H1 (cell line): ENCODE results near the gene RAMACL. TPM values are rescaled to one million over a fixed set of nuclear protein-coding genes. Genes with fewer than 3 reads are reported as not detected.

Experiments
- CTCF ChIA-PET: fragments of 300-600 bp; sonication (Branson Sonifier 250); formaldehyde crosslinking; loops from one replicate; lab custom pipeline; 2021; ENCODE audit not compliant: partially characterized antibody; lab: Charles Lee
- POLR2A ChIA-PET: fragments of 300-600 bp; sonication (Branson Sonifier 250); formaldehyde crosslinking; loops from one replicate; lab custom pipeline; 2021; ENCODE audit warnings: inconsistent platforms; ENCODE audit not compliant: partially characterized antibody; lab: Charles Lee
- DNase-seq, 2 experiments: peaks; one replicate each; pipeline versions ENCODE4 v3.0.0 to v3.0.0-alpha.2; 2010 to 2022; ENCODE audit warnings: low spot score in 2 of 2, low read depth in 1 of 2, mixed read lengths in 1 of 2
- FAIRE-seq: peaks from 2 replicates; lab custom pipeline; 2011; peaks lifted over from hg19 to GRCh38; lab: Jason Lieb, UNC
- H2AFZ ChIP-seq: 2 replicates; pipeline ENCODE4 v1.8.1; 2012; ENCODE audit warnings: low read length, inconsistent platforms
- H2AK5ac ChIP-seq: 2 replicates; pipeline ENCODE4 v1.6.1; 2013; ENCODE audit warnings: low read depth, low read length
- H2BK120ac ChIP-seq: replicated peaks from 2 replicates; pipeline ENCODE3; 2013; ENCODE audit warnings: low read depth, low read length, inconsistent platforms
- H2BK12ac ChIP-seq: 2 replicates; pipeline ENCODE4 v1.6.1; 2013; ENCODE audit warnings: low read depth, low read length
- H2BK15ac ChIP-seq: 2 replicates; pipeline ENCODE4 v1.6.1; 2013; ENCODE audit warnings: low read length
- H2BK20ac ChIP-seq: 2 replicates; pipeline ENCODE4 v1.6.1; 2013; ENCODE audit warnings: low read length
- H2BK5ac ChIP-seq: 2 replicates; pipeline ENCODE4 v1.6.1; 2013; ENCODE audit warnings: low read depth, low read length
- H3K14ac ChIP-seq: 2 replicates; pipeline ENCODE4 v1.6.1; 2013; ENCODE audit warnings: inconsistent platforms; ENCODE audit not compliant: insufficient read length
- H3K18ac ChIP-seq: 2 replicates; pipeline ENCODE4 v1.6.1; 2013; ENCODE audit warnings: low read length; ENCODE audit errors: extremely low read depth
- H3K23ac ChIP-seq: 2 replicates; pipeline ENCODE4 v1.6.1; 2013; ENCODE audit warnings: inconsistent platforms; ENCODE audit not compliant: insufficient read length
- H3K23me2 ChIP-seq: 2 replicates; pipeline ENCODE4 v1.6.1; 2013; ENCODE audit warnings: low read depth, low read length
- H3K27ac ChIP-seq: 2 replicates; pipeline ENCODE4 v1.6.1; 2011; ENCODE audit warnings: low read depth, low read length, inconsistent platforms
- H3K27me3 ChIP-seq, 4 experiments: replicated peaks in 1 of 4; 1 replicate in 1 of 4; 2 replicates in 3 of 4; pipeline versions ENCODE4 v1.6.1 to v1.8.1; 2011 to 2013; ENCODE audit warnings: low read length in 3 of 4, mild to moderate bottlenecking in 3 of 4, inconsistent platforms in 2 of 4, mixed read lengths in 2 of 4, moderate library complexity in 1 of 4; ENCODE audit not compliant: control insufficient read depth in 3 of 4, insufficient read depth in 3 of 4; ENCODE audit errors: extremely low read depth in 1 of 4
- H3K36me3 ChIP-seq, 4 experiments: 2 replicates each; pipeline versions ENCODE4 v1.6.1 to v1.8.1; 2011 to 2013; ENCODE audit warnings: mild to moderate bottlenecking in 4 of 4, low read length in 3 of 4, moderate library complexity in 2 of 4, control low read depth in 1 of 4, inconsistent platforms in 1 of 4; ENCODE audit not compliant: insufficient read depth in 4 of 4, control insufficient read depth in 2 of 4
- H3K4ac ChIP-seq: replicated peaks from 2 replicates; pipeline ENCODE3; 2013; ENCODE audit warnings: low read length, low read depth, mixed read lengths, inconsistent platforms; ENCODE audit not compliant: insufficient read length
- H3K4me1 ChIP-seq, 4 experiments: replicated peaks in 1 of 4; 1 replicate in 1 of 4; 2 replicates in 3 of 4; pipeline versions ENCODE4 v1.6.1 to v1.8.1; 2011 to 2013; ENCODE audit warnings: low read length in 3 of 4, inconsistent platforms in 2 of 4, mixed read lengths in 1 of 4; ENCODE audit not compliant: insufficient read depth in 4 of 4, control insufficient read depth in 3 of 4
- H3K4me2 ChIP-seq, 2 experiments: 2 replicates each; pipeline versions ENCODE4 v1.6.1 to v1.8.1; 2011 to 2013; ENCODE audit warnings: low read depth in 2 of 2, low read length in 2 of 2, control low read depth in 1 of 2, inconsistent platforms in 1 of 2, mild to moderate bottlenecking in 1 of 2; ENCODE audit not compliant: insufficient read depth in 1 of 2
- H3K4me3 ChIP-seq, 4 experiments: fragments of 200-600, 300-600 bp in 1 of 4; sonication (generic), shearing (Covaris generic), sonication (Bioruptor Twin) in 1 of 4; 2 replicates each; pipeline versions ENCODE4 v1.5.1 to v1.8.1; 2011 to 2016; ENCODE audit warnings: low read length in 4 of 4, low read depth in 3 of 4, control low read depth in 2 of 4, inconsistent platforms in 2 of 4, mild to moderate bottlenecking in 2 of 4, mixed read lengths in 1 of 4, moderate library complexity in 1 of 4; ENCODE audit not compliant: insufficient read depth in 2 of 4; ENCODE audit errors: extremely low read depth in 1 of 4
- H3K56ac ChIP-seq: replicated peaks from 2 replicates; pipeline ENCODE3; 2013; ENCODE audit warnings: low read depth, mild to moderate bottlenecking, mixed read lengths, low read length, inconsistent platforms; ENCODE audit not compliant: insufficient read length
- H3K79me1 ChIP-seq: 2 replicates; pipeline ENCODE4 v1.6.1; 2013; ENCODE audit warnings: low read depth, low read length, control low read depth
- H3K79me2 ChIP-seq, 2 experiments: 2 replicates each; pipeline versions ENCODE4 v1.6.1 to v1.8.1; 2012 to 2013; ENCODE audit warnings: low read length in 2 of 2, mild to moderate bottlenecking in 2 of 2, inconsistent platforms in 1 of 2; ENCODE audit not compliant: insufficient read depth in 2 of 2, control insufficient read depth in 1 of 2
- H3K9ac ChIP-seq, 4 experiments: replicated peaks in 1 of 4; 1 replicate in 1 of 4; 2 replicates in 3 of 4; pipeline versions ENCODE4 v1.6.1 to v1.8.1; 2011 to 2013; ENCODE audit warnings: low read depth in 3 of 4, low read length in 3 of 4, control low read depth in 2 of 4, mild to moderate bottlenecking in 2 of 4, moderate library complexity in 2 of 4, inconsistent platforms in 1 of 4; ENCODE audit errors: extremely low read depth in 1 of 4
- H3K9me3 ChIP-seq, 2 experiments: 2 replicates each; pipeline versions ENCODE4 v1.6.1 to v1.8.1; 2012 to 2013; ENCODE audit warnings: mild to moderate bottlenecking in 2 of 2, moderate library complexity in 2 of 2, control low read depth in 1 of 2, inconsistent platforms in 1 of 2, low read depth in 1 of 2, low read length in 1 of 2, mixed read lengths in 1 of 2; ENCODE audit not compliant: insufficient read depth in 2 of 2
- H4K20me1 ChIP-seq, 2 experiments: replicated peaks in 1 of 2; 2 replicates each; pipeline versions ENCODE3 to v1.8.1; 2011 to 2013; ENCODE audit warnings: inconsistent platforms in 2 of 2, low read length in 2 of 2, mild to moderate bottlenecking in 1 of 2; ENCODE audit not compliant: insufficient read depth in 2 of 2, control insufficient read depth in 1 of 2
- H4K5ac ChIP-seq: 2 replicates; pipeline ENCODE4 v1.6.1; 2013; ENCODE audit warnings: low read length, low read depth, mixed read lengths, inconsistent platforms; ENCODE audit not compliant: insufficient read length
- H4K8ac ChIP-seq: 2 replicates; pipeline ENCODE4 v1.8.0; 2013; ENCODE audit warnings: mild to moderate bottlenecking, moderate library complexity, low read length, inconsistent platforms; ENCODE audit not compliant: insufficient read depth; ENCODE audit errors: extremely low read depth
- H4K91ac ChIP-seq: replicated peaks from 2 replicates; pipeline ENCODE3; 2013; ENCODE audit warnings: low read length, mixed read lengths, inconsistent platforms; ENCODE audit not compliant: insufficient read length
- CHD2 ChIP-seq: IDR thresholded peaks from 2 replicates; pipeline ENCODE4 v1.6.1; 2012; ENCODE audit warnings: low read length, improper control_type of control experiment
- HDAC2 ChIP-seq, 2 experiments: fragments of 300-600 bp in 1 of 2; sonication (generic) in 1 of 2; IDR thresholded peaks; 2 replicates each; pipeline ENCODE4 v1.6.1; 2011 to 2012; ENCODE audit warnings: low read depth in 2 of 2, low read length in 2 of 2, mild to moderate bottlenecking in 2 of 2, moderate library complexity in 2 of 2, borderline replicate concordance in 1 of 2, inconsistent platforms in 1 of 2
- HDAC6 ChIP-seq: IDR thresholded peaks from one replicate; pipeline ENCODE4 v1.7.1; 2012; ENCODE audit warnings: low read depth, mild to moderate bottlenecking, inconsistent platforms, low read length, moderate library complexity
- NANOG ChIP-seq: IDR thresholded peaks from 2 replicates; pipeline ENCODE4 v1.6.1; 2011; ENCODE audit warnings: low read length, low read depth, mild to moderate bottlenecking, inconsistent platforms; ENCODE audit not compliant: insufficient read depth, poor library complexity, severe bottlenecking
- PHF8 ChIP-seq: fragments of 200-600 bp; sonication (generic); conservative IDR thresholded peaks from 2 replicates; pipeline ENCODE4 v1.7.1; 2012; ENCODE audit warnings: low read depth, mild to moderate bottlenecking, inconsistent platforms, low read length, moderate library complexity
- RBBP5 ChIP-seq: IDR thresholded peaks from 2 replicates; pipeline ENCODE4 v1.7.1; 2012; ENCODE audit warnings: low read depth, mild to moderate bottlenecking, inconsistent platforms, low read length, moderate library complexity, borderline replicate concordance
- RNF2 ChIP-seq: fragments of 200-900, 300-1000 bp; sonication (generic); IDR thresholded peaks from 2 replicates; pipeline ENCODE4 v1.7.1; 2016; ENCODE audit warnings: borderline replicate concordance, low read depth, mild to moderate bottlenecking, antibody characterized with exemption, low read length; ENCODE audit not compliant: poor library complexity, severe bottlenecking; ENCODE audit errors: missing control alignments
- SIX5 ChIP-seq: IDR thresholded peaks from 2 replicates; pipeline ENCODE4 v1.6.1; 2011; ENCODE audit warnings: mild to moderate bottlenecking, low read depth, low read length
- SP1 ChIP-seq: IDR thresholded peaks from 2 replicates; pipeline ENCODE4 v1.6.1; 2011; ENCODE audit warnings: low read depth, low read length
- SRF ChIP-seq: IDR thresholded peaks from 2 replicates; pipeline ENCODE4 v1.6.1; 2011; ENCODE audit warnings: mild to moderate bottlenecking, low read depth, low read length, moderate library complexity
- TAF1 ChIP-seq: IDR thresholded peaks from 2 replicates; pipeline ENCODE4 v1.6.1; 2011; ENCODE audit warnings: mild to moderate bottlenecking, low read depth, low read length
- TBP ChIP-seq: IDR thresholded peaks from 2 replicates; pipeline ENCODE4 v1.6.1; 2011; ENCODE audit warnings: low read depth, low read length, improper control_type of control experiment
- TCF12 ChIP-seq: IDR thresholded peaks from 2 replicates; pipeline ENCODE4 v1.6.1; 2011; ENCODE audit warnings: low read depth, mild to moderate bottlenecking, low read length
- WGBS, 2 experiments: shearing (Covaris generic) in 1 of 2; methylation state at CpG; one replicate each; pipeline versions ENCODE4 v1.1.6 to v1.1.7; 2013 to 2015; ENCODE audit warnings: low lambda C conversion rate in 2 of 2, mixed read lengths in 2 of 2, inconsistent platforms in 1 of 2, low coverage in 1 of 2, missing lambda C conversion rate in 1 of 2; ENCODE audit not compliant: insufficient replicate concordance in 2 of 2, insufficient coverage in 1 of 2, insufficient read length in 1 of 2; ENCODE audit errors: extremely low coverage in 1 of 2, missing lambda C conversion rate in 1 of 2; 5-methylcytosine and 5-hydroxymethylcytosine counted together
- polyA plus RNA-seq, 7 experiments: library from polyadenylated mRNA; depleted of rRNA in 3 of 7; stranded (reverse) in 5 of 7; unstranded in 2 of 7; fragments of >200 nt in 5 of 7; fragments of 200-250 nt in 2 of 7; gene quantifications; 1 replicate in 5 of 7; 2 replicates in 1 of 7; 4 replicates in 1 of 7; pipeline versions ENCODE4 v1.2.1 to v1.2.3, GENCODE V29; 2011 to 2013; ENCODE audit warnings: missing spikeins in 2 of 7, mixed read lengths in 2 of 7
- total RNA-seq: library from RNA; stranded (reverse); fragmentation: NEBNext Ultra II Directional; extraction: Animal tissue kit (Norgen Biotek cat#: 25700); gene quantifications from 2 replicates; pipeline ENCODE4 v1.2.1, GENCODE V29; 2021

Gene RAMACL
- total and polyA plus RNA-seq, 2 of the 8 experiments (the other 6 are each of a cell fraction or from before 2014, with no cell fraction given): 0.23 to 0.97 TPM

- H4K20me1 ChIP-seq: no peaks in the 10 kb centered on the region
- peak in 1 of 2 experiments; percentile 33 for DNase-seq
- H2AK5ac ChIP-seq: no peak overlapping the region
- no peak overlapping the region for H4K8ac ChIP-seq
- POLR2A ChIA-PET: interaction anchor here (0.9 to 1.6 kb wide), 3 partner anchors 12 to 85 kb away, joined by 3 to 4 read pairs (median 3); partner anchors contain the start of gene RPS6KA2
- no peaks in the 10 kb centered on the region; a peak in 1 of 4 replicates for H3K79me2 ChIP-seq
- no peak overlapping the region for H3K23ac ChIP-seq
- H3K56ac ChIP-seq: no peak overlapping the region
- H3K36me3 ChIP-seq: no peaks in the 10 kb centered on the region
- H3K4me2 ChIP-seq: 0 out of 4 replicates have a peak overlapping the region, but pooled peaks of 1 of the 2 experiments have one; percentile 5
- H3K27ac ChIP-seq: no peak overlapping the region
- no peaks in the 10 kb centered on the region for H3K27me3 ChIP-seq
- no peaks in the 10 kb centered on the region for H3K9me3 ChIP-seq
- CTCF ChIA-PET: interaction anchor here (1.5 kb wide), 1 partner anchor 14 kb away, joined by 4 read pairs; no protein-coding TSS in a partner anchor
- H4K5ac ChIP-seq: no peak overlapping the region
- H4K91ac ChIP-seq: no peak overlapping the region
- peak overlapping the region; percentile 44; the same call in 1 of the 2 replicates for H2BK5ac ChIP-seq
- no peak overlapping the region for H3K9ac ChIP-seq
- no peak overlapping the region for H3K18ac ChIP-seq
- peaks cover 7 to 16% (median 9%) of the 10 kb centered on the region in 4 experiments; a peak in 5 of 7 replicates for H3K4me1 ChIP-seq
- H2BK20ac ChIP-seq: no peak overlapping the region
- FAIRE-seq: no peak
- WGBS, 2 experiments: 43% methylated on average over 4 of the region's 4 CpGs; no CpG with 5 or more reads in 1 of the 2 experiments
- H3K4me3 ChIP-seq: no peak overlapping the region
- no peak overlapping the region for H2AFZ ChIP-seq
- H3K79me1 ChIP-seq: peaks cover 3% of the 10 kb centered on the region
- no peaks in the 10 kb centered on the region for H3K23me2 ChIP-seq
- no peak overlapping the region for H2BK15ac ChIP-seq
- no peak overlapping the region for H3K4ac ChIP-seq
- no peak overlapping the region; the same call in 1 of the 2 replicates for H2BK12ac ChIP-seq
- H2BK120ac ChIP-seq: no peak overlapping the region
- H3K14ac ChIP-seq: no peak overlapping the region
- TF ChIP-seq TCF12 (0 out of 2 replicates have a peak, but pooled peaks have one; percentile 46), PHF8 (no peak), RNF2 (no peak), TBP (no peak), RBBP5 (no peak), SIX5 (no peak), HDAC6 (no peak), TAF1 (no peak), NANOG (peak; percentile 44), SP1 (0 out of 2 replicates have a peak, but pooled peaks have one; percentile 46), HDAC2 (IDR thresholded peaks at IDR 0.05; ENCODE audit: borderline replicate concordance in 1 of 2, low read depth in 2 of 2, low read length in 2 of 2) (no peak), CHD2 (no peak), SRF (no peak)
Observed at GRCh38 chr6:166542580-166542912, 43.9 kb downstream of the RAMACL start.
